B cell (primary cell): ENCODE measurements around the gene ATP11A. TPM values are rescaled to one million over a fixed set of nuclear protein-coding genes. Genes with fewer than 3 reads are reported as not detected.
A peak's percentile ranks its signal among the peaks of the same experiment; 100 is the strongest.

Experiments used
- ATAC-seq: fragments of 200-7000 bp; cut with Tn5 transposase; one replicate; pipeline ENCODE4 v1.10.0; 2021; ENCODE audit warnings: low read depth, mild to moderate bottlenecking, moderate number of reproducible peaks, moderate library complexity
- CTCF ChIA-PET: fragments of 350-600 bp; sonication (Branson Sonifier 250); formaldehyde crosslinking; loops from one replicate; lab custom pipeline; 2021; ENCODE audit warnings: antibody characterized with exemption, inconsistent platforms; lab: Charles Lee
- POLR2A ChIA-PET: fragments of 350-600 bp; sonication (Branson Sonifier 250); formaldehyde crosslinking; loops from one replicate; lab custom pipeline; 2021; ENCODE audit warnings: antibody characterized with exemption; lab: Charles Lee
- DNase-seq: peaks from one replicate; pipeline ENCODE4 v3.0.0; 2013
- H2AFZ ChIP-seq: 2 replicates; pipeline ENCODE4 v1.6.1; 2012; ENCODE audit warnings: mild to moderate bottlenecking, low read depth, low read length; ENCODE audit not compliant: insufficient read depth, poor library complexity, severe bottlenecking
- H3K27ac ChIP-seq, 2 donors: 1 replicate in 1 of 2; 2 replicates in 1 of 2; pipeline ENCODE4 v1.5.1; 2012 to 2013; ENCODE audit warnings: low read length in 2 of 2, mild to moderate bottlenecking in 2 of 2, moderate library complexity in 1 of 2
- H3K27me3 ChIP-seq, 4 experiments: fragments of 200-600 bp in 1 of 4; sonication (generic) in 1 of 4; replicated peaks in 1 of 4; 1 replicate in 2 of 4; 2 replicates in 2 of 4; pipeline versions ENCODE4 v1.6.1 to v1.7.0; 2013 to 2016; ENCODE audit warnings: low read length in 3 of 4, mild to moderate bottlenecking in 2 of 4, mixed read lengths in 1 of 4, moderate library complexity in 1 of 4; ENCODE audit not compliant: insufficient read depth in 4 of 4, control insufficient read depth in 3 of 4; ENCODE audit errors: control extremely low read depth in 1 of 4
- H3K36me3 ChIP-seq, 2 experiments: replicated peaks in 1 of 2; 1 replicate in 1 of 2; 2 replicates in 1 of 2; pipeline versions ENCODE4 v1.6.1 to v1.7.1; 2013; ENCODE audit warnings: low read length in 1 of 2; ENCODE audit not compliant: insufficient read depth in 2 of 2, control insufficient read depth in 1 of 2; ENCODE audit errors: control extremely low read depth in 1 of 2, extremely low read depth in 1 of 2
- H3K4me1 ChIP-seq, 2 donors: fragments of 200-600 bp in 1 of 2; sonication (generic) in 1 of 2; 1 replicate in 1 of 2; 2 replicates in 1 of 2; pipeline versions ENCODE4 v1.5.1 to v1.6.1; 2013 to 2017; ENCODE audit warnings: low read length in 2 of 2; ENCODE audit not compliant: control insufficient read depth in 2 of 2, insufficient read depth in 2 of 2
- H3K4me2 ChIP-seq: replicated peaks from 2 replicates; pipeline ENCODE3; 2012; ENCODE audit warnings: mild to moderate bottlenecking, low read depth, low read length; ENCODE audit not compliant: poor library complexity, severe bottlenecking
- H3K4me3 ChIP-seq, 5 experiments: fragments of 200-600 bp in 1 of 5; sonication (generic) in 1 of 5; 1 replicate in 3 of 5; 2 replicates in 2 of 5; pipeline versions ENCODE4 v1.5.1 to v1.7.0; 2011 to 2016; ENCODE audit warnings: low read length in 4 of 5, mild to moderate bottlenecking in 4 of 5, low read depth in 2 of 5, control low read depth in 1 of 5, moderate library complexity in 1 of 5; ENCODE audit not compliant: insufficient read depth in 1 of 5; ENCODE audit errors: control extremely low read depth in 1 of 5, extremely low read depth in 1 of 5
- H3K79me2 ChIP-seq: fragments of 200-600 bp; sonication (generic); one replicate; pipeline ENCODE4 v1.6.0; 2016; ENCODE audit warnings: low read length; ENCODE audit not compliant: control insufficient read depth, insufficient read depth
- H3K9ac ChIP-seq: fragments of 200-600 bp; sonication (generic); 2 replicates; pipeline ENCODE4 v1.6.1; 2017; ENCODE audit warnings: mild to moderate bottlenecking, low read length, moderate library complexity
- H3K9me3 ChIP-seq, 3 donors: one replicate each; pipeline versions ENCODE4 v1.6.1 to v1.7.1; 2013; ENCODE audit warnings: low read length in 2 of 3; ENCODE audit not compliant: control insufficient read depth in 2 of 3, insufficient read depth in 1 of 3; ENCODE audit errors: control extremely low read depth in 1 of 3
- H4K20me1 ChIP-seq: 2 replicates; pipeline ENCODE4 v1.6.0; 2012; ENCODE audit warnings: mild to moderate bottlenecking, low read length; ENCODE audit not compliant: insufficient read depth, control insufficient read depth, poor library complexity, severe bottlenecking
- H3K27ac Mint-ChIP-seq: one replicate; pipeline ENCODE4 v1.8.0; 2021; ENCODE audit warnings: mixed read lengths
- H3K27me3 Mint-ChIP-seq: one replicate; pipeline ENCODE4 v1.8.0; 2021; ENCODE audit warnings: mixed read lengths
- H3K4me1 Mint-ChIP-seq: one replicate; pipeline ENCODE4 v1.8.0; 2021; ENCODE audit warnings: mixed read lengths
- H3K4me3 Mint-ChIP-seq: one replicate; pipeline ENCODE4 v1.8.0; 2021; ENCODE audit warnings: mixed read lengths
- H3K9me3 Mint-ChIP-seq: one replicate; pipeline ENCODE4 v1.8.0; 2022; ENCODE audit warnings: mixed read lengths; ENCODE audit not compliant: insufficient read depth
- CTCF ChIP-seq: fragments of 200-600 bp; IDR thresholded peaks from one replicate; pipeline ENCODE4 v1.8.0; 2022; ENCODE audit warnings: antibody characterized with exemption, mild to moderate bottlenecking
- EZH2 ChIP-seq: IDR thresholded peaks from 2 replicates; pipeline ENCODE4 v1.6.1; 2012; ENCODE audit warnings: borderline replicate concordance, low read depth, mild to moderate bottlenecking, moderate library complexity, low read length; ENCODE audit not compliant: insufficient read depth, poor library complexity, severe bottlenecking
- WGBS: methylation state at CpG from one replicate; pipeline ENCODE4 v1.1.5; 2013; ENCODE audit warnings: missing lambda C conversion rate; ENCODE audit not compliant: insufficient coverage; 5-methylcytosine and 5-hydroxymethylcytosine counted together
- intact Hi-C: fragments of 100-400 bp; cut with micrococcal nuclease; formaldehyde crosslinking; loops from one replicate; pipeline ENCODE4 v1.10.0; 2022
- polyA plus RNA-seq: library from polyadenylated mRNA; depleted of rRNA; stranded (reverse); fragments of >200 nt; gene quantifications from 2 replicates; pipeline ENCODE4 v1.2.3, GENCODE V29; 2012
- total RNA-seq, 2 donors: library from RNA; stranded (reverse); fragments of 120-200 nt in 1 of 2; gene quantifications; 1 replicate in 1 of 2; 2 replicates in 1 of 2; pipeline versions ENCODE4 v1.2.3 to v1.2.4, GENCODE V29; 2013 to 2022

ATP11A gene
- total and polyA plus RNA-seq, 2 donors (not counting 1 experiment from before 2014, with no cell fraction given) = 36.9 to 60.3 TPM

- peaks cover 0 to 7% (median 0%) of the 10 kb centered on the region in 4 experiments for H3K27me3 ChIP-seq
- ChIA-PET POLR2A (interaction anchor here (0.6 to 1.2 kb wide), 3 partner anchors 20 to 305 kb away, joined by 3 to 4 read pairs (median 3); no protein-coding TSS in a partner anchor), CTCF (interaction anchor here (1.1 to 3.3 kb wide), 2 partner anchors 13 to 20 kb away, joined by 3 to 24 read pairs; no protein-coding TSS in a partner anchor)
- ATAC-seq (peak; percentile 79), DNase-seq (peak; percentile 70)
- H3K27ac ChIP-seq = peak overlapping the region; percentile 28 to 59
- H3K4me2 ChIP-seq = peak overlapping the region; percentile 94
- no peaks in the 10 kb centered on the region for H3K79me2 ChIP-seq
- Mint-ChIP-seq H3K9me3 (no peaks in the 10 kb centered on the region), H3K27ac (peak overlapping the region; percentile 56), H3K4me1 (peaks cover 25% of the 10 kb centered on the region), H3K27me3 (no peaks in the 10 kb centered on the region), H3K4me3 (peak overlapping the region; percentile 60)
- peak overlapping the region in 4 of 5 experiments; percentile 26 to 63 (median 58) for H3K4me3 ChIP-seq
- 37% methylated on average over 9 of the region's 51 CpGs for WGBS
- peak overlapping the region; percentile 67 for H3K9ac ChIP-seq
- H2AFZ ChIP-seq = peak overlapping the region; percentile 55
- no peaks in the 10 kb centered on the region for H4K20me1 ChIP-seq
- H3K36me3 ChIP-seq = no peaks in the 10 kb centered on the region
- peaks cover 27 to 33% of the 10 kb centered on the region in 2 donors for H3K4me1 ChIP-seq
- no peaks in the 10 kb centered on the region for H3K9me3 ChIP-seq
- intact Hi-C loops = loop anchor here (1.0 to 5.0 kb wide), 3 partner anchors 19 to 314 kb away; partner anchors contain the start of genes CUL4A and PCID2
- TF ChIP-seq CTCF (no peak), EZH2 (no peak)
Observed at GRCh38 chr13:112893570-112894422, 204.0 kb downstream of the ATP11A start.

- Histone ChIP-seq H3K4me2 (peak overlapping the region; percentile 94), H2AFZ (peak overlapping the region; percentile 73), H3K79me2 (no peaks in the 10 kb centered on the region), H3K27me3 (peaks cover 0 to 7% (median 0%) of the 10 kb centered on the region in 4 experiments), H3K9ac (peak overlapping the region; percentile 67), H3K27ac (no peak overlapping the region), H3K4me1 (peaks cover 27 to 33% of the 10 kb centered on the region in 2 donors), H4K20me1 (no peaks in the 10 kb centered on the region), H3K4me3 (peak overlapping the region in 4 of 5 experiments; percentile 56 to 63 (median 58)), H3K9me3 (no peaks in the 10 kb centered on the region), H3K36me3 (no peaks in the 10 kb centered on the region)
- no peaks in the 10 kb centered on the region for H3K9me3 Mint-ChIP-seq
- intact Hi-C loops = loop anchor here (5.0 kb wide), 1 partner anchor 313 kb away; the partner anchor contains the start of genes CUL4A and PCID2
- CTCF ChIA-PET = interaction anchor here (3.3 kb wide), 1 partner anchor 20 kb away, joined by 24 read pairs; no protein-coding TSS in a partner anchor
- H3K4me3 Mint-ChIP-seq = peak overlapping the region; percentile 69
- H3K4me1 Mint-ChIP-seq = peaks cover 25% of the 10 kb centered on the region
- WGBS = under 1% methylated on average over 34 of the region's 34 CpGs
- TF ChIP-seq CTCF (no peak), EZH2 (no peak)
- POLR2A ChIA-PET = interaction anchor here (0.6 to 0.8 kb wide), 2 partner anchors 20 to 306 kb away, joined by 3 read pairs; no protein-coding TSS in a partner anchor
- DNase-seq = no peak
- no peak for ATAC-seq
- no peak overlapping the region for H3K27ac Mint-ChIP-seq
- no peaks in the 10 kb centered on the region for H3K27me3 Mint-ChIP-seq
Observed at GRCh38 chr13:112894423-112894672, 204.5 kb downstream of the ATP11A start.
